ENCODE results near the gene NUBPL. TPM values are rescaled to one million over a fixed set of nuclear protein-coding genes. Genes with fewer than 3 reads are reported as not detected.

NUBPL gene
- polyA plus RNA-seq, 1 of the 3 experiments (the other 2 are of a cell fraction), result 4.0 TPM

DNA sequence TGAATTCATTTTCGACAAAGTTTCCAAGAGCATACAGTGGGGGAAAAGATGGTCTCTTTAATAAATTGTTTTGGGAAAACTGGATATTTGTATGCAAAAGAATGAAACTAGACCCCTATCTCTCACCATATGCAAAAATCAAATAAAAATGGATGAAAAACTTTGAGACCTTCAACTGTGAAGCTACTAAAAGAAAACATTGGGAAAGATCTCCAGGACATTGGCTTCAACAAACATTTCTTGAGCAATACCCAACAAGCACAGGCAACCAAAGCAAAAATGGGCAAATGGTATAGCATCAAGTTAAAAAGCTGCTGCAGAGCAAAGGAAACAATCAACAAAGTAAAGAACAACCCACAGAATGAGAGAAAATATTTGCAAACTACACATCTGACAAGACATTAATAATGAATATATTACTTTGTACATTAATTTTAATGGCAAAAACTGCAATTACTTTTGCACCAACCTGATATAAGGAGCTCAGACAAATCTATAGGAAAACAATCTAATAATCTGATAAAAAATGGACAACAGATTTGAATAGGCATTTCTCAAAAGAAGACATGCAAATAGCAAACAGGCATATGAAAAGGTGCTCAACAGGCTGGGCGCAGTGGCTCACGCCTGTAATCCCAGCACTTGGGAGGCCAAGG is 50.7 kb downstream of the NUBPL start:
- ChIA-PET POLR2A (no interaction called here), CTCF (no interaction called here)
- H3F3A ChIP-seq (replicated peaks; ENCODE audit: insufficient read depth), result no peaks in the 10 kb centered on the region

DNA sequence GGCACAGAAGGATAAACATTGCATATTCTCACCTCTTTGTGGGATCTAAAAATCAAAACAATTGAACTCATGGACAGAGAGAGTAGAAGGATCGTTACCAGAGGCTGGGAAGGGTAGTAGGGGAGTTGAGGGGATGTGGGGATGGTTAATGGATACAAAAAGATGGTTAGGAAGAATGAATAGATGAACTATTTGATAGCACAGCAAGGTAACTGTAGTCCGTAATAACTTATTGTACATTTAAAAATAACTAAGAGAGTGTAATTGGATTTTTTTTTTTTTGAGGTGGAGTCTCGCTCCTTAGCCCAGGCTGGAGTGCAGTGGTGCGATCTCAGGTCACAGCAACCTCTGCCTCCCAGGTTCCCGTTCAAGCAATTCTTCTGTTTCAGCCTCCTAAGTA is 52.0 kb downstream of the NUBPL start:
- CTCF ChIA-PET, result no interaction called here
- Histone ChIP-seq H3F3A (replicated peaks; ENCODE audit: insufficient read depth) (no peaks in the 10 kb centered on the region), H4K20me1 (ENCODE audit: insufficient read depth) (no peaks in the 10 kb centered on the region), H3K9ac (no peak overlapping the region), H3K4me1 (ENCODE audit: control insufficient read depth in 1 of 2, insufficient read depth in 2 of 2, low read depth in 1 of 2, low read length in 1 of 2) (no peaks in the 10 kb centered on the region), H3K36me3 (replicated peaks in 1 of 2; ENCODE audit: control insufficient read depth in 1 of 2, insufficient read depth in 2 of 2, low read length in 1 of 2) (peaks cover 0 to 6% of the 10 kb centered on the region in 2 experiments), H3K27me3 (ENCODE audit: insufficient read depth) (no peaks in the 10 kb centered on the region), H3K4me2 (no peak overlapping the region), H3K4me3 (ENCODE audit: low read depth in 2 of 2, low read length in 1 of 2) (no peak overlapping the region), H3K27ac (ENCODE audit: low read depth in 2 of 2, low read length in 1 of 2) (no peak overlapping the region), H3K9me2 (no peaks in the 10 kb centered on the region), H3K79me2 (ENCODE audit: insufficient read depth) (0 out of 2 replicates have a peak, but pooled peaks cover 3% of the 10 kb centered on the region), H3K9me3 (0 out of 2 replicates have a peak, but pooled peaks cover 5% of the 10 kb centered on the region), H2AFZ (ENCODE audit: low read depth) (no peak overlapping the region)
- WGBS (ENCODE audit: low lambda C conversion rate), result 94% methylated on average over 5 of the region's 5 CpGs
- DNase-seq, result no peak
- POLR2A ChIA-PET, result no interaction called here
- TF ChIP-seq GATA2 (CRISPR knock-in tag; IDR thresholded peaks at IDR 0.05) (no peak), USF2 (IDR thresholded peaks at IDR 0.05; ENCODE audit: borderline replicate concordance, low read depth, low read length) (no peak), POLR2AphosphoS5 (IDR thresholded peaks at IDR 0.05; ENCODE audit: low read depth, low read length) (no peak), YY1 (IDR thresholded peaks at IDR 0.05; ENCODE audit: low read depth) (no peak), NRF1 (IDR thresholded peaks at IDR 0.05; ENCODE audit: low read depth, low read length) (no peak), GABPA (IDR thresholded peaks at IDR 0.05; ENCODE audit: low read depth) (no peak), FOSL2 (IDR thresholded peaks at IDR 0.05; ENCODE audit: borderline replicate concordance, low read depth) (no peak), SMC3 (IDR thresholded peaks at IDR 0.05; ENCODE audit: low read depth, low read length) (no peak), IRF3 (IDR thresholded peaks at IDR 0.05; ENCODE audit: low read depth, low read length) (no peak)
- TF ChIP-seq, protein P1, sequence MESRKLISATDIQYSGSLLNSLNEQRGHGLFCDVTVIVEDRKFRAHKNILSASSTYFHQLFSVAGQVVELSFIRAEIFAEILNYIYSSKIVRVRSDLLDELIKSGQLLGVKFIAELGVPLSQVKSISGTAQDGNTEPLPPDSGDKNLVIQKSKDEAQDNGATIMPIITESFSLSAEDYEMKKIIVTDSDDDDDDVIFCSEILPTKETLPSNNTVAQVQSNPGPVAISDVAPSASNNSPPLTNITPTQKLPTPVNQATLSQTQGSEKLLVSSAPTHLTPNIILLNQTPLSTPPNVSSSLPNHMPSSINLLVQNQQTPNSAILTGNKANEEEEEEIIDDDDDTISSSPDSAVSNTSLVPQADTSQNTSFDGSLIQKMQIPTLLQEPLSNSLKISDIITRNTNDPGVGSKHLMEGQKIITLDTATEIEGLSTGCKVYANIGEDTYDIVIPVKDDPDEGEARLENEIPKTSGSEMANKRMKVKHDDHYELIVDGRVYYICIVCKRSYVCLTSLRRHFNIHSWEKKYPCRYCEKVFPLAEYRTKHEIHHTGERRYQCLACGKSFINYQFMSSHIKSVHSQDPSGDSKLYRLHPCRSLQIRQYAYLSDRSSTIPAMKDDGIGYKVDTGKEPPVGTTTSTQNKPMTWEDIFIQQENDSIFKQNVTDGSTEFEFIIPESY (IDR thresholded peaks at IDR 0.05; ENCODE audit: borderline replicate concordance, low read depth), result no peak

More for the DNA sequence above, 50.7 kb downstream of the NUBPL start:
- Histone ChIP-seq H3K4me3 (ENCODE audit: low read depth in 2 of 2, low read length in 1 of 2) (no peak overlapping the region), H3K9me3 (0 out of 2 replicates have a peak, but pooled peaks cover 5% of the 10 kb centered on the region), H3K4me1 (ENCODE audit: control insufficient read depth in 1 of 2, insufficient read depth in 2 of 2, low read depth in 1 of 2, low read length in 1 of 2) (no peaks in the 10 kb centered on the region), H3K9me2 (no peaks in the 10 kb centered on the region), H3K27me3 (ENCODE audit: insufficient read depth) (no peaks in the 10 kb centered on the region), H3K79me2 (ENCODE audit: insufficient read depth) (no peaks in the 10 kb centered on the region), H3K9ac (no peak overlapping the region), H4K20me1 (ENCODE audit: insufficient read depth) (no peaks in the 10 kb centered on the region), H2AFZ (ENCODE audit: low read depth) (no peak overlapping the region), H3K36me3 (replicated peaks in 1 of 2; ENCODE audit: control insufficient read depth in 1 of 2, insufficient read depth in 2 of 2, low read length in 1 of 2) (peaks cover 0 to 6% of the 10 kb centered on the region in 2 experiments), H3K4me2 (no peak overlapping the region), H3K27ac (ENCODE audit: low read depth in 2 of 2, low read length in 1 of 2) (no peak overlapping the region)
- 98% methylated on average over 3 of the region's 3 CpGs for WGBS (ENCODE audit: low lambda C conversion rate)
- TF ChIP-seq EZH2phosphoT487 (IDR thresholded peaks at IDR 0.05; ENCODE audit: borderline replicate concordance, low read depth), result no peak
- no peak for TF ChIP-seq SMC3 (IDR thresholded peaks at IDR 0.05; ENCODE audit: low read depth, low read length)
- TF ChIP-seq SIN3A (IDR thresholded peaks at IDR 0.05; ENCODE audit: borderline replicate concordance, low read depth, low read length), result no peak
- no peak for TF ChIP-seq USF2 (IDR thresholded peaks at IDR 0.05; ENCODE audit: borderline replicate concordance, low read depth, low read length)
- TF ChIP-seq, protein P2, sequence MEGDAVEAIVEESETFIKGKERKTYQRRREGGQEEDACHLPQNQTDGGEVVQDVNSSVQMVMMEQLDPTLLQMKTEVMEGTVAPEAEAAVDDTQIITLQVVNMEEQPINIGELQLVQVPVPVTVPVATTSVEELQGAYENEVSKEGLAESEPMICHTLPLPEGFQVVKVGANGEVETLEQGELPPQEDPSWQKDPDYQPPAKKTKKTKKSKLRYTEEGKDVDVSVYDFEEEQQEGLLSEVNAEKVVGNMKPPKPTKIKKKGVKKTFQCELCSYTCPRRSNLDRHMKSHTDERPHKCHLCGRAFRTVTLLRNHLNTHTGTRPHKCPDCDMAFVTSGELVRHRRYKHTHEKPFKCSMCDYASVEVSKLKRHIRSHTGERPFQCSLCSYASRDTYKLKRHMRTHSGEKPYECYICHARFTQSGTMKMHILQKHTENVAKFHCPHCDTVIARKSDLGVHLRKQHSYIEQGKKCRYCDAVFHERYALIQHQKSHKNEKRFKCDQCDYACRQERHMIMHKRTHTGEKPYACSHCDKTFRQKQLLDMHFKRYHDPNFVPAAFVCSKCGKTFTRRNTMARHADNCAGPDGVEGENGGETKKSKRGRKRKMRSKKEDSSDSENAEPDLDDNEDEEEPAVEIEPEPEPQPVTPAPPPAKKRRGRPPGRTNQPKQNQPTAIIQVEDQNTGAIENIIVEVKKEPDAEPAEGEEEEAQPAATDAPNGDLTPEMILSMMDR (IDR thresholded peaks at IDR 0.05), result no peak
- no peak for TF ChIP-seq FOXM1 (IDR thresholded peaks at IDR 0.05; ENCODE audit: low read depth)
- TF ChIP-seq, protein P3, sequence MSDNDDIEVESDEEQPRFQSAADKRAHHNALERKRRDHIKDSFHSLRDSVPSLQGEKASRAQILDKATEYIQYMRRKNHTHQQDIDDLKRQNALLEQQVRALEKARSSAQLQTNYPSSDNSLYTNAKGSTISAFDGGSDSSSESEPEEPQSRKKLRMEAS (IDR thresholded peaks at IDR 0.05; ENCODE audit: low read depth), result no peak
- no peak for TF ChIP-seq YY1 (IDR thresholded peaks at IDR 0.05; ENCODE audit: low read depth)
- TF ChIP-seq GABPA (IDR thresholded peaks at IDR 0.05; ENCODE audit: low read depth), result no peak
- TF ChIP-seq MXI1 (IDR thresholded peaks at IDR 0.05; ENCODE audit: low read depth, low read length), result no peak
- no peak for TF ChIP-seq NFIC (IDR thresholded peaks at IDR 0.05; ENCODE audit: borderline replicate concordance)
- TF ChIP-seq TCF12 (IDR thresholded peaks at IDR 0.05), result no peak
- no peak for TF ChIP-seq GATA2 (CRISPR knock-in tag; IDR thresholded peaks at IDR 0.05)
- TF ChIP-seq MEF2A (IDR thresholded peaks at IDR 0.05; ENCODE audit: borderline replicate concordance, low read depth), result no peak
- TF ChIP-seq TAF1 (IDR thresholded peaks at IDR 0.05; ENCODE audit: borderline replicate concordance, low read depth, low read length), result no peak
- no peak for DNase-seq
